IMR-90 (cell line): Measurements from ENCODE around the gene GRIFIN. TPM values are rescaled to one million over a fixed set of nuclear protein-coding genes. Genes with fewer than 3 reads are reported as not detected.

Experiments
- ATAC-seq: fragments of 200-7000 bp; cut with Tn5 transposase; 2 replicates; pipeline ENCODE4 v1.9.1; 2020; ENCODE audit warnings: low read depth, mild to moderate bottlenecking, moderate library complexity
- BruUV-seq: library from RNA; stranded (reverse); fragments of 400-500 nt; replicated peaks from 2 replicates; lab custom pipeline; 2021; lab: Mats Ljungman, UMichigan
- CTCF ChIA-PET: fragments of 300-600 bp; formaldehyde crosslinking; extraction: SDS; loops from one replicate; lab custom pipeline; 2021; ENCODE audit warnings: antibody characterized with exemption; lab: Yijun Ruan, JAX
- POLR2A ChIA-PET: fragments of 300-600 bp; sonication (Branson Sonifier 250); formaldehyde crosslinking; loops from one replicate; lab custom pipeline; 2022; ENCODE audit warnings: antibody characterized with exemption; ENCODE audit not compliant: unreplicated experiment; lab: Charles Lee
- DNase-seq: peaks from one replicate; pipeline ENCODE4 v3.0.0; 2013
- H2AFZ ChIP-seq: replicated peaks from 2 replicates; pipeline ENCODE3; 2013; ENCODE audit warnings: low read length, mild to moderate bottlenecking; ENCODE audit not compliant: poor library complexity
- H2AK5ac ChIP-seq: 2 replicates; pipeline ENCODE4 v1.6.1; 2013; ENCODE audit warnings: low read depth, low read length, inconsistent platforms
- H2AK9ac ChIP-seq: replicated peaks from 2 replicates; pipeline ENCODE3; 2013; ENCODE audit warnings: mild to moderate bottlenecking, low read depth, low read length, moderate library complexity; ENCODE audit not compliant: poor library complexity
- H2BK120ac ChIP-seq: 2 replicates; pipeline ENCODE4 v1.6.1; 2013; ENCODE audit warnings: low read depth, low read length, inconsistent platforms
- H2BK15ac ChIP-seq: 3 replicates; pipeline ENCODE4 v1.6.1; 2013; ENCODE audit warnings: low read depth, low read length, inconsistent platforms
- H2BK20ac ChIP-seq: 2 replicates; pipeline ENCODE4 v1.6.1; 2013; ENCODE audit warnings: low read depth, mild to moderate bottlenecking, inconsistent platforms, low read length, moderate library complexity
- H2BK5ac ChIP-seq: 2 replicates; pipeline ENCODE4 v1.6.1; 2013; ENCODE audit warnings: mild to moderate bottlenecking, low read depth, low read length, inconsistent platforms; ENCODE audit not compliant: poor library complexity, severe bottlenecking
- H3K14ac ChIP-seq: replicated peaks from 2 replicates; pipeline ENCODE4 v1.6.1; 2013; ENCODE audit warnings: low read depth, low read length, inconsistent platforms
- H3K18ac ChIP-seq: 2 replicates; pipeline ENCODE4 v1.6.1; 2013; ENCODE audit warnings: low read depth, low read length, control low read depth
- H3K23ac ChIP-seq: 2 replicates; pipeline ENCODE4 v1.6.1; 2013; ENCODE audit warnings: low read depth, low read length, inconsistent platforms
- H3K27ac ChIP-seq: 2 replicates; pipeline ENCODE4 v1.5.1; 2013; ENCODE audit warnings: mild to moderate bottlenecking, control low read depth, low read length; ENCODE audit not compliant: insufficient read depth
- H3K27me3 ChIP-seq: 2 replicates; pipeline ENCODE4 v1.6.1; 2013; ENCODE audit warnings: low read length; ENCODE audit not compliant: control insufficient read depth, insufficient read depth
- H3K36me3 ChIP-seq: 2 replicates; pipeline ENCODE4 v1.6.1; 2013; ENCODE audit warnings: low read length, mixed read lengths; ENCODE audit not compliant: control insufficient read depth, insufficient read depth
- H3K4ac ChIP-seq: 2 replicates; pipeline ENCODE4 v1.6.1; 2013; ENCODE audit warnings: low read depth, low read length, inconsistent platforms
- H3K4me1 ChIP-seq: 2 replicates; pipeline ENCODE4 v1.6.1; 2013; ENCODE audit warnings: low read length, mixed read lengths; ENCODE audit not compliant: control insufficient read depth, insufficient read depth
- H3K4me2 ChIP-seq: 2 replicates; pipeline ENCODE4 v1.6.1; 2013; ENCODE audit warnings: low read depth, mild to moderate bottlenecking, control low read depth, low read length, moderate library complexity
- H3K4me3 ChIP-seq: 2 replicates; pipeline ENCODE4 v1.5.1; 2013; ENCODE audit warnings: low read depth, mild to moderate bottlenecking, control low read depth, low read length, moderate library complexity; ENCODE audit not compliant: insufficient read depth
- H3K56ac ChIP-seq: 2 replicates; pipeline ENCODE4 v1.6.1; 2013; ENCODE audit warnings: low read length, inconsistent platforms; ENCODE audit not compliant: insufficient read depth; ENCODE audit errors: extremely low read depth
- H3K79me1 ChIP-seq, 2 experiments: 2 replicates each; pipeline ENCODE4 v1.6.1; 2013; ENCODE audit warnings: low read length in 2 of 2, inconsistent platforms in 1 of 2, low read depth in 1 of 2
- H3K9ac ChIP-seq: 2 replicates; pipeline ENCODE4 v1.6.1; 2013; ENCODE audit warnings: low read depth, low read length, control low read depth
- H3K9me1 ChIP-seq: 2 replicates; pipeline ENCODE4 v1.6.1; 2013; ENCODE audit warnings: low read length, inconsistent platforms; ENCODE audit not compliant: insufficient read depth
- H3K9me3 ChIP-seq: 2 replicates; pipeline ENCODE4 v1.6.1; 2013; ENCODE audit warnings: low read length; ENCODE audit not compliant: control insufficient read depth, insufficient read depth
- H4K20me1 ChIP-seq: 2 replicates; pipeline ENCODE4 v1.6.1; 2013; ENCODE audit warnings: low read length, inconsistent platforms; ENCODE audit not compliant: insufficient read depth
- H4K5ac ChIP-seq: 2 replicates; pipeline ENCODE4 v1.6.1; 2013; ENCODE audit warnings: mild to moderate bottlenecking, low read depth, low read length, control low read depth
- H4K8ac ChIP-seq, 2 experiments: 2 replicates each; pipeline ENCODE4 v1.6.1; 2013; ENCODE audit warnings: low read depth in 2 of 2, low read length in 2 of 2, control low read depth in 1 of 2, inconsistent platforms in 1 of 2
- H4K91ac ChIP-seq: 2 replicates; pipeline ENCODE4 v1.6.1; 2013; ENCODE audit warnings: low read depth, low read length, inconsistent platforms; ENCODE audit not compliant: insufficient read depth
- BHLHE40 ChIP-seq: fragments of 150-350 bp; IDR thresholded peaks from 2 replicates; pipeline ENCODE4 v1.6.1; 2016; ENCODE audit warnings: mild to moderate bottlenecking, low read depth, low read length
- CTCF ChIP-seq: conservative IDR thresholded peaks from 2 replicates; pipeline ENCODE4 v1.5.1; 2012; ENCODE audit warnings: mild to moderate bottlenecking, low read depth, low read length, improper control_type of control experiment
- ELK1 ChIP-seq: fragments of 150-350 bp; IDR thresholded peaks from 2 replicates; pipeline ENCODE4 v1.6.1; 2016; ENCODE audit warnings: low read depth, mild to moderate bottlenecking, low read length, moderate library complexity, borderline replicate concordance
- MAZ ChIP-seq: IDR thresholded peaks from 2 replicates; pipeline ENCODE4 v1.6.1; 2012; ENCODE audit warnings: low read depth, mild to moderate bottlenecking, low read length, improper control_type of control experiment, moderate library complexity, borderline replicate concordance
- MXI1 ChIP-seq: IDR thresholded peaks from 2 replicates; pipeline ENCODE4 v1.6.1; 2012; ENCODE audit warnings: low read depth, mild to moderate bottlenecking, low read length, moderate library complexity, borderline replicate concordance
- POLR2A ChIP-seq: IDR thresholded peaks from 2 replicates; pipeline ENCODE4 v1.6.1; 2012; ENCODE audit warnings: mild to moderate bottlenecking, low read depth, low read length
- RAD21 ChIP-seq: IDR thresholded peaks from 2 replicates; pipeline ENCODE4 v1.6.1; 2012; ENCODE audit warnings: low read length, improper control_type of control experiment
- USF2 ChIP-seq: fragments of 150-350 bp; IDR thresholded peaks from 2 replicates; pipeline ENCODE4 v1.6.1; 2017; ENCODE audit warnings: mild to moderate bottlenecking, antibody characterized with exemption, low read length, low read depth
- WGBS, 2 experiments: methylation state at CpG; one replicate each; pipeline versions ENCODE4 v1.1.5 to v1.1.7; 2013; ENCODE audit warnings: missing lambda C conversion rate in 2 of 2; ENCODE audit not compliant: insufficient read length in 1 of 2; ENCODE audit errors: extremely low coverage in 2 of 2; 5-methylcytosine and 5-hydroxymethylcytosine counted together
- dilution Hi-C: fragments of 300-500 bp; cut with HindIII; formaldehyde crosslinking; loops from one replicate; pipeline ENCODE4 v1.14.3; 2018; ENCODE audit warnings: low sequenced_read_pairs; ENCODE audit not compliant: unreplicated experiment
- in situ Hi-C: fragments of 300-500 bp; cut with MboI; formaldehyde crosslinking; loops from 3 replicates; pipeline ENCODE4 v1.14.3; 2019; ENCODE audit warnings: low sequenced_read_pairs, inconsistent platforms, mixed read lengths
- intact Hi-C: fragments of 100-400 bp; cut with micrococcal nuclease; formaldehyde crosslinking; loops from 2 replicates; pipeline ENCODE4 v1.10.0; 2022
- polyA plus RNA-seq, 3 experiments: library from polyadenylated mRNA; depleted of rRNA; stranded (reverse); fragments of >200 nt; gene quantifications; 2 replicates each; pipeline ENCODE4 v1.2.3, GENCODE V29; 2012; ENCODE audit warnings: low replicate concordance in 1 of 3
- total RNA-seq: library from RNA; depleted of rRNA; stranded (reverse); fragments of >200 nt; gene quantifications from 2 replicates; pipeline ENCODE4 v1.2.3, GENCODE V29; 2012

GRIFIN gene
- total and polyA plus RNA-seq, 2 of the 4 experiments (the other 2 are of a cell fraction) = not detected

- CTCF ChIA-PET = no interaction called here
- Histone ChIP-seq H2AK9ac (peak within 1 kb of the TSS; percentile 83), H3K4me3 (peak within 1 kb of the TSS; percentile 34), H3K4ac (peak within 1 kb of the TSS; percentile 78), H3K9me3 (no peaks in the 10 kb centered on the region), H3K14ac (peak within 1 kb of the TSS; percentile 74; the same call in 1 of the 2 replicates), H3K27ac (no peak within 1 kb of the TSS; the same call in 1 of the 2 replicates), H3K36me3 (no peaks in the 10 kb centered on the region), H2AK5ac (peak within 1 kb of the TSS; percentile 92), H3K27me3 (no peaks in the 10 kb centered on the region), H2AFZ (peak within 1 kb of the TSS; percentile 89), H3K4me1 (peaks cover 33% of the 10 kb centered on the region), H2BK120ac (peak within 1 kb of the TSS; percentile 76), H4K91ac (peak within 1 kb of the TSS; percentile 46), H3K18ac (no peak within 1 kb of the TSS), H4K20me1 (0 out of 2 replicates have a peak, but pooled peaks cover 9% of the 10 kb centered on the region), H4K5ac (no peak within 1 kb of the TSS), H3K9ac (no peak within 1 kb of the TSS), H3K4me2 (peak within 1 kb of the TSS; percentile 87), H4K8ac (peak within 1 kb of the TSS; percentile 71 to 85), H2BK5ac (no peak within 1 kb of the TSS), H3K79me1 (peaks cover 0 to 8% of the 10 kb centered on the region in 2 experiments; a peak in 2 of 4 replicates), H3K56ac (no peak within 1 kb of the TSS), H2BK20ac (peak within 1 kb of the TSS; percentile 72; the same call in 1 of the 2 replicates), H3K23ac (peak within 1 kb of the TSS; percentile 31; the same call in 1 of the 2 replicates), H3K9me1 (peaks cover 16% of the 10 kb centered on the region), H2BK15ac (peak within 1 kb of the TSS; percentile 83; the same call in 1 of the 3 replicates)
- dilution Hi-C loops (no loop called here), in situ Hi-C loops (no loop called here), intact Hi-C loops (no loop called here)
- TF ChIP-seq RAD21 (no peak), MXI1 (peak; percentile 91), ELK1 (no peak), BHLHE40 (peak; percentile 45), USF2 (peak; percentile 84), MAZ (peak; percentile 65; the same call in 1 of the 2 replicates), CTCF (no peak), POLR2A (peak; percentile 91)
- ATAC-seq (peak; percentile 89), DNase-seq (peak; percentile 83)
- no TSS peak for BruUV-seq
- POLR2A ChIA-PET = no interaction called here
- WGBS, 2 experiments = 1% methylated on average over 53 of the region's 95 CpGs; no CpG with 5 or more reads in 1 of the 2 experiments
Measured at GRCh38 chr7:2519119-2519930, 43.1 kb upstream of the GRIFIN start, which contains the start of gene LFNG. TSS of gene LFNG (plus strand) at chr7:2519774. CDS start at chr7:2519862, 88 bp downstream.
